ENCODE results near the gene MUC6. TPM values are rescaled to one million over a fixed set of nuclear protein-coding genes. Genes with fewer than 3 reads are reported as not detected.

MUC6 gene
- total and polyA plus RNA-seq, 2 donors (not counting 3 experiments of a cell fraction or from before 2014, with no cell fraction given), result not detected

- no TSS peak for BruUV-seq (replicated peaks)
- no peak overlapping the region for H3K27ac ChIP-seq (ENCODE audit: insufficient read depth, low read depth, low read length)
- H3K79me2 ChIP-seq (ENCODE audit: control insufficient read depth, insufficient read depth, low read length), result peaks cover 2% of the 10 kb centered on the region
- no peaks in the 10 kb centered on the region for H4K20me1 ChIP-seq (replicated peaks; ENCODE audit: control insufficient read depth, extremely low read depth, insufficient read depth, low read length)
- H3K4me3 ChIP-seq (replicated peaks in 1 of 3; ENCODE audit: insufficient read depth in 1 of 3, low read depth in 1 of 3, low read length in 3 of 3), result no peak overlapping the region
- H3K9me3 ChIP-seq (replicated peaks; ENCODE audit: control insufficient read depth, insufficient read depth, low read length), result no peaks in the 10 kb centered on the region
- DNase-seq (ENCODE audit: low read depth, low spot score), result no peak
- H3K9me1 ChIP-seq (replicated peaks; ENCODE audit: control insufficient read depth, extremely low read depth, insufficient read depth, low read length), result no peaks in the 10 kb centered on the region
- H3K4me1 ChIP-seq (ENCODE audit: control insufficient read depth, extremely low read depth, insufficient read depth, low read length), result no peaks in the 10 kb centered on the region
- ChIA-PET POLR2A (no interaction called here), CTCF (interaction anchor here (1.3 kb wide), 1 partner anchor 10 kb away, joined by 3 read pairs; no protein-coding TSS in a partner anchor)
- H3K27me3 ChIP-seq (ENCODE audit: control insufficient read depth in 2 of 2, insufficient read depth in 2 of 2, low read length in 2 of 2), result no peaks in the 10 kb centered on the region
- FAIRE-seq, result no peak
- no peak overlapping the region for H2AFZ ChIP-seq (ENCODE audit: low read depth, low read length)
- peaks cover 12 to 54% of the 10 kb centered on the region in 2 experiments for H3K36me3 ChIP-seq (ENCODE audit: control insufficient read depth in 2 of 2, extremely low read depth in 1 of 2, insufficient read depth in 2 of 2, low read length in 2 of 2)
- dilution Hi-C loops (cut with MboI; ENCODE audit: extremely low pct_ligation_motif_present, low sequenced_read_pairs), result no loop called here
- H3K4me2 ChIP-seq (ENCODE audit: insufficient read depth, low read length), result no peak overlapping the region
- TF ChIP-seq, protein P1, sequence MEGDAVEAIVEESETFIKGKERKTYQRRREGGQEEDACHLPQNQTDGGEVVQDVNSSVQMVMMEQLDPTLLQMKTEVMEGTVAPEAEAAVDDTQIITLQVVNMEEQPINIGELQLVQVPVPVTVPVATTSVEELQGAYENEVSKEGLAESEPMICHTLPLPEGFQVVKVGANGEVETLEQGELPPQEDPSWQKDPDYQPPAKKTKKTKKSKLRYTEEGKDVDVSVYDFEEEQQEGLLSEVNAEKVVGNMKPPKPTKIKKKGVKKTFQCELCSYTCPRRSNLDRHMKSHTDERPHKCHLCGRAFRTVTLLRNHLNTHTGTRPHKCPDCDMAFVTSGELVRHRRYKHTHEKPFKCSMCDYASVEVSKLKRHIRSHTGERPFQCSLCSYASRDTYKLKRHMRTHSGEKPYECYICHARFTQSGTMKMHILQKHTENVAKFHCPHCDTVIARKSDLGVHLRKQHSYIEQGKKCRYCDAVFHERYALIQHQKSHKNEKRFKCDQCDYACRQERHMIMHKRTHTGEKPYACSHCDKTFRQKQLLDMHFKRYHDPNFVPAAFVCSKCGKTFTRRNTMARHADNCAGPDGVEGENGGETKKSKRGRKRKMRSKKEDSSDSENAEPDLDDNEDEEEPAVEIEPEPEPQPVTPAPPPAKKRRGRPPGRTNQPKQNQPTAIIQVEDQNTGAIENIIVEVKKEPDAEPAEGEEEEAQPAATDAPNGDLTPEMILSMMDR (IDR thresholded peaks at IDR 0.05; ENCODE audit: extremely low read depth in 1 of 2, insufficient read depth in 1 of 2, low read depth in 1 of 2, low read length in 2 of 2), result no peak
- TF ChIP-seq POLR2AphosphoS5 (IDR thresholded peaks at IDR 0.05; ENCODE audit: insufficient read depth, low read depth, low read length), result no peak
- TF ChIP-seq MYC (IDR thresholded peaks at IDR 0.05; ENCODE audit: low read depth, low read length), result no peak
- no peak for TF ChIP-seq GATA2 (IDR thresholded peaks at IDR 0.05; ENCODE audit: insufficient read depth, insufficient read length, low read depth, low read length)
- TF ChIP-seq EZH2 (IDR thresholded peaks at IDR 0.05; ENCODE audit: borderline replicate concordance, low read depth, low read length, severe bottlenecking), result no peak
- TF ChIP-seq, protein P2, sequence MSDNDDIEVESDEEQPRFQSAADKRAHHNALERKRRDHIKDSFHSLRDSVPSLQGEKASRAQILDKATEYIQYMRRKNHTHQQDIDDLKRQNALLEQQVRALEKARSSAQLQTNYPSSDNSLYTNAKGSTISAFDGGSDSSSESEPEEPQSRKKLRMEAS (IDR thresholded peaks at IDR 0.05; ENCODE audit: insufficient read depth, insufficient read length), result no peak
- no peak overlapping the region for H3K9ac ChIP-seq (replicated peaks; ENCODE audit: extremely low read depth, insufficient read depth, low read length)
- intact Hi-C loops (cut with micrococcal nuclease), result no loop called here
These were observed 42.8 kb downstream of the MUC6 start for GRCh38 chr11:993632-994167.
